GM23338 (cell line): Measurements from ENCODE around the gene CLOCK. TPM values are rescaled to one million over a fixed set of nuclear protein-coding genes. Genes with fewer than 3 reads are reported as not detected.

Experiments used
- ATAC-seq: fragments of 200-7000 bp; cut with Tn5 transposase; 3 replicates; pipeline ENCODE4 v1.9.1; 2020
- DNase-seq: peaks from one replicate; pipeline ENCODE4 v3.0.0-alpha.2; 2015; ENCODE audit warnings: low spot score
- H2AFZ ChIP-seq: fragments of 200-600 bp; sonication (generic); 2 replicates; pipeline ENCODE4 v1.8.0; 2016; ENCODE audit warnings: antibody characterized with exemption, mild to moderate bottlenecking, moderate library complexity
- H3F3A ChIP-seq: fragments of 200-600 bp; sonication (generic); replicated peaks from 2 replicates; pipeline ENCODE4 v1.8.0; 2017; ENCODE audit warnings: antibody characterized with exemption, mixed run types, low read depth
- H3K27ac ChIP-seq: fragments of 200-600 bp; sonication (generic); 2 replicates; pipeline ENCODE4 v1.6.1; 2016; ENCODE audit warnings: low read depth
- H3K27me3 ChIP-seq: fragments of 200-600 bp; sonication (generic); 2 replicates; pipeline ENCODE4 v1.8.0; 2016; ENCODE audit warnings: mild to moderate bottlenecking, mixed run types, moderate library complexity; ENCODE audit not compliant: insufficient read depth
- H3K36me3 ChIP-seq: fragments of 200-600 bp; sonication (generic); 2 replicates; pipeline ENCODE4 v1.8.0; 2016; ENCODE audit warnings: mild to moderate bottlenecking; ENCODE audit not compliant: insufficient read depth
- H3K4me1 ChIP-seq: fragments of 200-600 bp; sonication (generic); 2 replicates; pipeline ENCODE4 v1.8.0; 2016; ENCODE audit warnings: mild to moderate bottlenecking, moderate library complexity; ENCODE audit not compliant: insufficient read depth
- H3K4me2 ChIP-seq: fragments of 200-600 bp; sonication (generic); 2 replicates; pipeline ENCODE4 v1.7.1; 2017; ENCODE audit warnings: mixed run types
- H3K4me3 ChIP-seq: fragments of 200-600 bp; sonication (generic); 2 replicates; pipeline ENCODE4 v1.6.1; 2016; ENCODE audit warnings: mixed run types
- H3K79me2 ChIP-seq: fragments of 200-600 bp; sonication (generic); replicated peaks from 2 replicates; pipeline ENCODE4 v1.8.0; 2017; ENCODE audit warnings: mild to moderate bottlenecking; ENCODE audit not compliant: insufficient read depth
- H3K9me2 ChIP-seq: fragments of 200-600 bp; sonication (generic); 2 replicates; pipeline ENCODE4 v1.8.0; 2017; ENCODE audit not compliant: insufficient read depth
- H4K20me1 ChIP-seq: fragments of 200-600 bp; sonication (generic); replicated peaks from 2 replicates; pipeline ENCODE4 v1.8.0; 2017; ENCODE audit warnings: mild to moderate bottlenecking; ENCODE audit not compliant: insufficient read depth
- H3K27ac Mint-ChIP-seq: 2 replicates; pipeline ENCODE4 v1.8.0; 2020; ENCODE audit warnings: inconsistent platforms, mild to moderate bottlenecking, moderate library complexity, mixed read lengths
- H3K27me3 Mint-ChIP-seq: 3 replicates; pipeline ENCODE4 v1.8.0; 2022; ENCODE audit warnings: low read depth, mild to moderate bottlenecking, moderate library complexity, mixed read lengths, inconsistent platforms; ENCODE audit not compliant: insufficient read depth, poor library complexity
- H3K36me3 Mint-ChIP-seq: 3 replicates; pipeline ENCODE4 v1.8.0; 2021; ENCODE audit warnings: low read depth, mild to moderate bottlenecking, inconsistent platforms, moderate library complexity, mixed read lengths
- H3K4me1 Mint-ChIP-seq: 3 replicates; pipeline ENCODE4 v1.8.0; 2020; ENCODE audit warnings: mild to moderate bottlenecking, inconsistent platforms, mixed read lengths
- H3K4me3 Mint-ChIP-seq: 3 replicates; pipeline ENCODE4 v1.8.0; 2021; ENCODE audit warnings: moderate library complexity, mild to moderate bottlenecking, inconsistent platforms, mixed read lengths
- H3K9me3 Mint-ChIP-seq: 3 replicates; pipeline ENCODE4 v1.8.0; 2020; ENCODE audit warnings: moderate library complexity, mild to moderate bottlenecking, inconsistent platforms, mixed read lengths
- CREB1 ChIP-seq: fragments of 250-450 bp; sonication (Bioruptor Pico); IDR thresholded peaks from 2 replicates; pipeline ENCODE4 v1.5.0; 2020; ENCODE audit warnings: low read depth, mild to moderate bottlenecking, moderate library complexity
- CTCF ChIP-seq, 2 experiments: fragments of 200-600 bp in 1 of 2; sonication (generic) in 1 of 2; conservative IDR thresholded peaks; 2 replicates each; pipeline versions ENCODE4 v1.5.1 to v1.6.1; 2016 to 2017; ENCODE audit warnings: antibody characterized with exemption in 2 of 2, low read depth in 2 of 2, mild to moderate bottlenecking in 2 of 2, moderate library complexity in 1 of 2
- ETS1 ChIP-seq: IDR thresholded peaks from 2 replicates; pipeline ENCODE4 v1.6.1; 2016; ENCODE audit warnings: antibody characterized with exemption
- EZH2 ChIP-seq: fragments of 200-600 bp; sonication (generic); IDR thresholded peaks from one replicate; pipeline ENCODE4 v1.8.0; 2017; ENCODE audit warnings: antibody characterized with exemption, mild to moderate bottlenecking, low read depth; ENCODE audit not compliant: unreplicated experiment
- EZH2phosphoT487 ChIP-seq: fragments of 200-600 bp; sonication (generic); IDR thresholded peaks from one replicate; pipeline ENCODE4 v1.8.1; 2018; ENCODE audit warnings: antibody characterized with exemption; ENCODE audit not compliant: unreplicated experiment
- JUNB ChIP-seq: IDR thresholded peaks from one replicate; pipeline ENCODE4 v1.6.1; 2016; ENCODE audit warnings: antibody characterized with exemption; ENCODE audit not compliant: unreplicated experiment
- NANOG ChIP-seq: IDR thresholded peaks from 2 replicates; pipeline ENCODE4 v1.6.1; 2016; ENCODE audit warnings: antibody characterized with exemption, borderline replicate concordance
- POLR2AphosphoS5 ChIP-seq: IDR thresholded peaks from 2 replicates; pipeline ENCODE4 v1.6.1; 2016; ENCODE audit warnings: antibody characterized with exemption, low read depth
- REST ChIP-seq: IDR thresholded peaks from one replicate; pipeline ENCODE4 v1.6.1; 2018; ENCODE audit warnings: antibody characterized with exemption; ENCODE audit not compliant: unreplicated experiment
- STAT1 ChIP-seq: IDR thresholded peaks from one replicate; pipeline ENCODE4 v1.6.1; 2016; ENCODE audit warnings: antibody characterized with exemption; ENCODE audit not compliant: unreplicated experiment
- ZNF114 ChIP-seq: fragments of 250-450 bp; sonication (Bioruptor Pico); IDR thresholded peaks from 2 replicates; pipeline ENCODE4 v1.5.0; 2020; ENCODE audit warnings: mild to moderate bottlenecking, moderate library complexity
- ZNF331 ChIP-seq: fragments of 250-450 bp; sonication (Bioruptor Pico); IDR thresholded peaks from 2 replicates; pipeline ENCODE4 v1.5.0; 2020; ENCODE audit warnings: low read depth, mild to moderate bottlenecking, moderate library complexity
- ZNF462 ChIP-seq: fragments of 250-450 bp; sonication (Bioruptor Pico); IDR thresholded peaks from 2 replicates; pipeline ENCODE4 v1.5.0; 2020; ENCODE audit warnings: mild to moderate bottlenecking, moderate library complexity
- polyA plus RNA-seq: library from polyadenylated mRNA; unstranded; fragments of >200 nt; fragmentation: Nextera tagmentation; extraction: Ambion mirVana; gene quantifications from 2 replicates; pipeline ENCODE4 v1.2.1, GENCODE V29; 2016
- total RNA-seq: library from RNA; depleted of rRNA; stranded (reverse); fragments of >200 nt; shearing (Covaris generic); gene quantifications from 2 replicates; pipeline ENCODE4 v1.2.3, GENCODE V29; 2014

The CLOCK gene
- total and polyA plus RNA-seq, 2 experiments from 2014 or later, result 17.1 to 28.8 TPM

- Mint-ChIP-seq H3K4me3 (no peak overlapping the region), H3K4me1 (no peaks in the 10 kb centered on the region), H3K27ac (no peak overlapping the region), H3K27me3 (no peaks in the 10 kb centered on the region), H3K36me3 (peaks cover 31% of the 10 kb centered on the region), H3K9me3 (no peaks in the 10 kb centered on the region)
- Histone ChIP-seq H3K9me2 (no peaks in the 10 kb centered on the region), H3K79me2 (no peaks in the 10 kb centered on the region), H4K20me1 (no peaks in the 10 kb centered on the region), H3F3A (no peaks in the 10 kb centered on the region), H3K36me3 (peaks cover 31% of the 10 kb centered on the region), H2AFZ (no peak overlapping the region), H3K4me1 (no peaks in the 10 kb centered on the region), H3K27me3 (no peaks in the 10 kb centered on the region), H3K4me2 (no peak overlapping the region), H3K4me3 (no peak overlapping the region), H3K27ac (no peak overlapping the region)
- DNase-seq, result no peak
- no peak for TF ChIP-seq EZH2phosphoT487
- TF ChIP-seq CTCF (conservative IDR thresholded peaks at IDR 0.05; ENCODE audit: low read depth in 2 of 2), result no peak
- no peak for TF ChIP-seq REST
- no peak for TF ChIP-seq EZH2
- no peak for TF ChIP-seq ETS1
- no peak for TF ChIP-seq CREB1 (CRISPR knock-in tag)
- no peak for TF ChIP-seq STAT1
- TF ChIP-seq NANOG, result no peak
- no peak for TF ChIP-seq ZNF331
- no peak for TF ChIP-seq ZNF462
- no peak for TF ChIP-seq JUNB
- no peak for TF ChIP-seq ZNF114
- TF ChIP-seq POLR2AphosphoS5, result no peak
- no peak for ATAC-seq
Measured at GRCh38 chr4:55440786-55441185, 105.9 kb downstream of the CLOCK start.
